Testis (tissue), 3 donors: ENCODE measurements around the gene ARID1B. TPM values are rescaled to one million over a fixed set of nuclear protein-coding genes. Genes with fewer than 3 reads are reported as not detected.

Source experiments
- DNase-seq: peaks from one replicate; pipeline ENCODE4 v3.0.0-alpha.2; 2019
- H3K27ac ChIP-seq, 2 donors: fragments of 200-600 bp; sonication (generic); one replicate each; pipeline ENCODE4 v1.5.1; 2019
- H3K27me3 ChIP-seq: fragments of 200-600 bp; sonication (generic); one replicate; pipeline ENCODE4 v1.5.1; 2019
- H3K36me3 ChIP-seq: fragments of 200-600 bp; sonication (generic); one replicate; pipeline ENCODE4 v1.5.1; 2017; ENCODE audit warnings: low read depth; ENCODE audit errors: missing control alignments
- H3K4me1 ChIP-seq: fragments of 200-600 bp; sonication (generic); one replicate; pipeline ENCODE4 v1.5.1; 2019
- H3K4me3 ChIP-seq, 2 donors: fragments of 200-600 bp; sonication (generic); one replicate each; pipeline ENCODE4 v1.5.1; 2017 to 2019
- H3K9me3 ChIP-seq: fragments of 200-600 bp; sonication (generic); one replicate; pipeline ENCODE4 v1.5.1; 2017
- POLR2A ChIP-seq: fragments of 450-650 bp; IDR thresholded peaks from one replicate; pipeline ENCODE4 v1.6.1; 2017; ENCODE audit warnings: antibody characterized with exemption, mild to moderate bottlenecking, moderate library complexity
- WGBS, 2 donors: methylation state at CpG; one replicate each; pipeline ENCODE4 v1.1.5; 2018; 5-methylcytosine and 5-hydroxymethylcytosine counted together
- intact Hi-C: fragments of 100-400 bp; cut with DNase I; formaldehyde crosslinking; loops from one replicate; pipeline ENCODE4 v1.15.1; 2023; ENCODE audit warnings: low total_unique reads
- polyA plus RNA-seq: library from polyadenylated mRNA; stranded (reverse); fragments of 350-450 nt; fragmentation: Illumina TruSeq; extraction: RNeasy Lipid Tissue Mini Kit (QIAGEN cat#74804); gene quantifications from one replicate; pipeline ENCODE4 v1.2.3, GENCODE V29; 2014; ENCODE audit warnings: low read depth, low replicate concordance; ENCODE audit not compliant: insufficient read depth
- total RNA-seq, 2 donors: library from RNA; depleted of rRNA; stranded (reverse); fragments of >200 nt; gene quantifications; one replicate each; pipeline ENCODE4 v1.2.3, GENCODE V29; 2016
- TF ChIP-seq, protein P1 (sequence below), 3 experiments: fragments of 450-650 bp in 2 of 3; fragments of 200-600 bp in 1 of 3; sonication (generic) in 1 of 3; IDR thresholded peaks; one replicate each; pipeline ENCODE4 v1.5.1; 2016 to 2019; ENCODE audit warnings: antibody characterized with exemption in 3 of 3, mild to moderate bottlenecking in 2 of 3, moderate library complexity in 1 of 3

ARID1B gene
- total and polyA plus RNA-seq, 3 donors from 2014 or later, result 26.2 to 126 (median 103) TPM

DNA sequence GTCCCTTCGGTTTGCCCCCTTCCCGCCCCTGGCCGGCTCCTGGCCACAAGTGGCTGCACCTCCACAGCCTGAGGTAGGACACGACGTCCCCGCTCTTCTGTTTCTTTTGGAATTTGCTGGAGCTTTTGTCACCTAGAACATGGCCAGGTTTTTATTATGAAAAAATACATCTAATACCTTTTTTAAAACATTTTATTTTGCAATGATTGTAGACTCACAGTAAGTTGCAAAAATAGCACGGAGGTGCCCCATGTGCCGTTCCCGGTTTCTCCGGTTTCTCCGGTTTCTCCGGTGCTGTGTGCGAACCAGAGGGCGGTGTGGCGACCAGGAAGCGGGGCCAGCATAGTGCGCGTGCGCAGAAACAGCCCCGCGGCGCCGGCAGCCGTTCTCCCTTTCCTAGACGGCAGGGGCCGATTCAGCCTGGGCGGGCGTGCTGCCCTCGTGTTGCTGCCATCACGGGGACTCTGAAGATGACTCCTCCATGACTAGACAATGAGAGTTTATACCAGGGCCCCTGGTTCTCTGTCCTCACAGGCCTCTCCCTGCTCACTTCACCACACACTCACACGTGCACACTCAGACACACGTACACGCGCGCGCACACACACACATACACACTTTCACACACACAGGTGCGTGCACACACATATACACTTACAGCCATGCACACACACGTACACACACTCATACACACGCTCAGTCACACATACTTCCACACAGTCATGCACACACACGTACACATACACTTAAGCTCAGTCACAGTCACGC lies 444.1 kb downstream of the ARID1B start:
- peaks cover 9% of the 10 kb centered on the region for H3K4me1 ChIP-seq
- TF ChIP-seq, protein P1, sequence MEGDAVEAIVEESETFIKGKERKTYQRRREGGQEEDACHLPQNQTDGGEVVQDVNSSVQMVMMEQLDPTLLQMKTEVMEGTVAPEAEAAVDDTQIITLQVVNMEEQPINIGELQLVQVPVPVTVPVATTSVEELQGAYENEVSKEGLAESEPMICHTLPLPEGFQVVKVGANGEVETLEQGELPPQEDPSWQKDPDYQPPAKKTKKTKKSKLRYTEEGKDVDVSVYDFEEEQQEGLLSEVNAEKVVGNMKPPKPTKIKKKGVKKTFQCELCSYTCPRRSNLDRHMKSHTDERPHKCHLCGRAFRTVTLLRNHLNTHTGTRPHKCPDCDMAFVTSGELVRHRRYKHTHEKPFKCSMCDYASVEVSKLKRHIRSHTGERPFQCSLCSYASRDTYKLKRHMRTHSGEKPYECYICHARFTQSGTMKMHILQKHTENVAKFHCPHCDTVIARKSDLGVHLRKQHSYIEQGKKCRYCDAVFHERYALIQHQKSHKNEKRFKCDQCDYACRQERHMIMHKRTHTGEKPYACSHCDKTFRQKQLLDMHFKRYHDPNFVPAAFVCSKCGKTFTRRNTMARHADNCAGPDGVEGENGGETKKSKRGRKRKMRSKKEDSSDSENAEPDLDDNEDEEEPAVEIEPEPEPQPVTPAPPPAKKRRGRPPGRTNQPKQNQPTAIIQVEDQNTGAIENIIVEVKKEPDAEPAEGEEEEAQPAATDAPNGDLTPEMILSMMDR (IDR thresholded peaks at IDR 0.05), result peak in 1 of 3 experiments; percentile 7
- no peak for TF ChIP-seq POLR2A
- no peaks in the 10 kb centered on the region for H3K9me3 ChIP-seq
- intact Hi-C loops, result no loop called here
- peak overlapping the region; percentile 36 to 43 for H3K4me3 ChIP-seq
- peak overlapping the region in 1 of 2 donors; percentile 8 for H3K27ac ChIP-seq
- no peaks in the 10 kb centered on the region for H3K36me3 ChIP-seq
- WGBS, 2 donors, result 24 to 26% methylated on average over 31 to 41 of the region's 41 CpGs
- H3K27me3 ChIP-seq, result no peaks in the 10 kb centered on the region
- DNase-seq, result peak; percentile 82

DNA sequence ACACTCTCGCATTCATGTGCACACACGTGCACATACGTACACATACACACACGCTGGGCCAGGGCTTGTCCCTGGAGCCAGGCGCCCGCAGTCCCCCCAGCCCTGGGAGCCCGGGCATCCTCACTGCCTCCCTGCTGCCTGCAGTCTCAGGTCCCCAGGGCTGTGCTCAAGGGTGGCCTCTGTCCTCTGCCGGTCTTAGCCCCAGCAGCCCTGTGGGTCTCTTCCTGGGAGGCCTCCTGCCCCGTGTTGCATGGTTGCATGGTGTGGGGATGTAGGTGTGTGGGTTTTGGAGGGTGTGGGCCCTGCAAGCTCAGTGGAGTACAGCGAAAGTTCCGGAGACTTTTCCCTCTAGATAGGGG lies 444.6 kb downstream of the ARID1B start:
- TF ChIP-seq, protein P1 (IDR thresholded peaks at IDR 0.05), result no peak
- no peak for TF ChIP-seq POLR2A
- Histone ChIP-seq H3K27me3 (no peaks in the 10 kb centered on the region), H3K9me3 (no peaks in the 10 kb centered on the region), H3K4me3 (no peak overlapping the region), H3K36me3 (no peaks in the 10 kb centered on the region), H3K4me1 (peaks cover 12% of the 10 kb centered on the region), H3K27ac (no peak overlapping the region)
- no peak for DNase-seq
- intact Hi-C loops, result no loop called here
- WGBS, 2 donors, result 76 to 79% methylated on average over 11 of the region's 11 CpGs

DNA sequence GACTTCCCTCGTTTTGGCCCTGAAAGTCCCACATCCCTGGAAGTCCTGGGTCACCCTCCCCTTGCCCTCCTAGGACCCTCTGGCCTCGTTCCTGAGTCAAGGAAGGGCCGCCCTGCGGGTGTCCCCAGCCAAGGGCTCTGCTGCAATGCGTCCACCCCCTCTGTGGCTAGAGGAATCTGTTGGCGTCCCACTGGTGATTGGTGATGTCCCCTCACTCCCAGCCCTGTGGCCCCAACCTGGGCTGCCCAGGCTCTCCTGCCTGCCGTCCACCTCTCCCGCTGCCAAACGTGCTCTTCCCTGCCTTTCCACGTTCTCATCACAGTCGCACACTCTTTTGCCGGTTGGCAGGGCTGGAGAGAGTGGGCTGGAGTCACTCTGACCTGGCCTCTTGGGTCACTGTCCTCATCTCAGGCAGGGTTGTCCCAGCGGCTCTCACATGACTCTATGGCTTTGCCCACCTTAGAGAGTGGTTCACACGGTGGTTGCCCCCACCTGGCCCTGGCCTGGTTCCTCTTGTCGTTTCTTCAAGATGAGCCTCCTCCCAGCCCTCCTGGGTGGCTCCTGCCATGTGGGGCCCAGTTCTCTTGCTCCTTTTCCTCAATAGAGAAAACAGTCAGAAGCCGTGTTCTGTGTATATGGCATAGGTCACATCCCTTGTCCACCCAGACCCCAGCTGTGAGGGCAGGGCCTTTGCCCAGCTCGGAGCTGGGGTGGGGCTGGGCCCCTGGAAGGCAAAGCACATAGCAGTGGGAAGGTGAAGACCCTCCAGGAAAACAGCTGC lies 445.2 kb downstream of the ARID1B start:
- no peak overlapping the region for H3K27ac ChIP-seq
- WGBS, 2 donors, result 86 to 89% methylated on average over 16 to 17 of the region's 17 CpGs
- H3K4me1 ChIP-seq, result peaks cover 15% of the 10 kb centered on the region
- intact Hi-C loops, result no loop called here
- H3K27me3 ChIP-seq, result no peaks in the 10 kb centered on the region
- H3K4me3 ChIP-seq, result no peak overlapping the region
- no peaks in the 10 kb centered on the region for H3K9me3 ChIP-seq
- DNase-seq, result no peak
- no peak for TF ChIP-seq POLR2A
- TF ChIP-seq, protein P1 (IDR thresholded peaks at IDR 0.05), result no peak
- H3K36me3 ChIP-seq, result no peaks in the 10 kb centered on the region

DNA sequence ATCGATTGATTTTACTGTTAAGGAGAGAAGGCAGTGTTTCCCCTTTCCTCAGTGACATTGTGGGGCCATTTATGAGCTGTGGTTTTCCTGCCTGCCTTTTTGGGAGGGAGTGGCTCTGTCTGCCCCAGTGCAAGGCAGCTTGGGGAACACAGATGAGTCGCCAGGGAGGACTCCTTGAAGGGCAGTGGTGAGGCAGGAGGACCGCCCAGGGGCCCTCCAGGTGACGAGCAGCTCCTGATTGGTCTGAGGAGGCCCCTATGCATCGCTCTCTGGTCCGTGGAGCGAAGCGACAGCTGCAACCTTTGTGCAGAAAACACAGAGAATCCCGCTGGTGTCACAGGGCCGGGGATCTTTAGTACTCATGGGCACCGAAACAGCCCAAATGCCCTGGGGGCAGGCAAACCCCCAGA lies 445.8 kb downstream of the ARID1B start:
- no peaks in the 10 kb centered on the region for H3K27me3 ChIP-seq
- TF ChIP-seq, protein P1 (IDR thresholded peaks at IDR 0.05), result no peak
- no peak for TF ChIP-seq POLR2A

More for the DNA sequence above, 445.8 kb downstream of the ARID1B start:
- Histone ChIP-seq H3K36me3 (no peaks in the 10 kb centered on the region), H3K9me3 (no peaks in the 10 kb centered on the region), H3K27ac (no peak overlapping the region), H3K4me3 (no peak overlapping the region), H3K4me1 (peaks cover 15% of the 10 kb centered on the region)
- intact Hi-C loops, result no loop called here
- no peak for DNase-seq
- 93% methylated on average over 11 of the region's 11 CpGs for WGBS, 2 donors
